Caco-2 (cell line): Measurements from ENCODE around the gene MLIP. TPM values are rescaled to one million over a fixed set of nuclear protein-coding genes. Genes with fewer than 3 reads are reported as not detected.

Experiments used
- Bru-seq: library from RNA; stranded (reverse); fragments of 400-500 nt; gene quantifications from one replicate; lab custom pipeline; 2021; lab: Mats Ljungman, UMichigan
- BruChase-seq, 2 experiments: library from RNA; stranded (reverse); fragments of 400-500 nt; gene quantifications; one replicate each; lab custom pipeline; 2021; lab: Mats Ljungman, UMichigan
- BruUV-seq: library from RNA; stranded (reverse); fragments of 400-500 nt; replicated peaks from 2 replicates; lab custom pipeline; 2021; lab: Mats Ljungman, UMichigan
- CTCF ChIA-PET: fragments of 300-600 bp; sonication (Branson Sonifier 250); formaldehyde crosslinking; loops from one replicate; lab custom pipeline; 2022; ENCODE audit warnings: antibody characterized with exemption; lab: Charles Lee
- POLR2A ChIA-PET: fragments of 300-600 bp; sonication (Branson Sonifier 250); formaldehyde crosslinking; loops from one replicate; lab custom pipeline; 2022; ENCODE audit warnings: antibody characterized with exemption; lab: Charles Lee
- DNase-seq, 2 experiments: peaks; one replicate each; pipeline versions ENCODE4 v3.0.0 to v3.0.0-alpha.2; 2020 to 2022
- H3K27me3 ChIP-seq: replicated peaks from 2 replicates; pipeline ENCODE4 v1.6.0; 2011; ENCODE audit warnings: low read length; ENCODE audit not compliant: control insufficient read depth, insufficient read depth
- H3K36me3 ChIP-seq: 2 replicates; pipeline ENCODE4 v1.5.1; 2011; ENCODE audit warnings: low read length; ENCODE audit not compliant: control insufficient read depth, insufficient read depth
- H3K4me1 ChIP-seq: fragments of 250-450 bp; sonication (Bioruptor Pico); 2 replicates; pipeline ENCODE4 v1.5.1; 2020; ENCODE audit warnings: mild to moderate bottlenecking
- H3K4me3 ChIP-seq: 2 replicates; pipeline ENCODE4 v1.5.1; 2011; ENCODE audit warnings: low read depth, mild to moderate bottlenecking, control low read depth, low read length
- H3K9me3 ChIP-seq: fragments of 250-450 bp; sonication (Bioruptor Pico); 2 replicates; pipeline ENCODE4 v1.5.1; 2020; ENCODE audit warnings: mild to moderate bottlenecking, moderate library complexity
- H3K27ac Mint-ChIP-seq: one replicate; pipeline ENCODE4 v1.8.0; 2022; ENCODE audit warnings: mixed read lengths; ENCODE audit not compliant: unreplicated experiment
- H3K27me3 Mint-ChIP-seq: one replicate; pipeline ENCODE4 v1.8.0; 2022; ENCODE audit warnings: mixed read lengths; ENCODE audit not compliant: insufficient read depth, unreplicated experiment
- H3K36me3 Mint-ChIP-seq: one replicate; pipeline ENCODE4 v1.8.0; 2022; ENCODE audit warnings: mild to moderate bottlenecking, mixed read lengths; ENCODE audit not compliant: insufficient read depth, unreplicated experiment
- H3K4me1 Mint-ChIP-seq: one replicate; pipeline ENCODE4 v1.8.0; 2022; ENCODE audit warnings: low read depth, mixed read lengths; ENCODE audit not compliant: unreplicated experiment
- H3K4me3 Mint-ChIP-seq: one replicate; pipeline ENCODE4 v1.8.0; 2022; ENCODE audit warnings: mild to moderate bottlenecking, moderate library complexity, mixed read lengths; ENCODE audit not compliant: unreplicated experiment
- H3K9me3 Mint-ChIP-seq: one replicate; pipeline ENCODE4 v1.8.0; 2022; ENCODE audit warnings: mixed read lengths; ENCODE audit not compliant: unreplicated experiment
- CTCF ChIP-seq, 2 experiments: fragments of 200-600 bp in 1 of 2; IDR thresholded peaks; 1 replicate in 1 of 2; 2 replicates in 1 of 2; pipeline versions ENCODE4 v1.5.1 to v1.8.0; 2011 to 2022; ENCODE audit warnings: antibody characterized with exemption in 1 of 2, control low read depth in 1 of 2, inconsistent platforms in 1 of 2, low read depth in 1 of 2, low read length in 1 of 2, mild to moderate bottlenecking in 1 of 2, moderate library complexity in 1 of 2; ENCODE audit not compliant: insufficient read depth in 1 of 2, severe bottlenecking in 1 of 2, unreplicated experiment in 1 of 2
- intact Hi-C: fragments of 100-400 bp; cut with micrococcal nuclease; formaldehyde crosslinking; loops from one replicate; pipeline ENCODE4 v1.10.0; 2022; ENCODE audit not compliant: unreplicated experiment
- long read RNA-seq: library from polyadenylated mRNA; stranded (forward); transcript quantifications from one replicate; pipeline ENCODE4 v2.0.0, GENCODE V29; 2022
- total RNA-seq: library from RNA; stranded (reverse); gene quantifications from 2 replicates; pipeline ENCODE4 v1.2.3, GENCODE V29; 2022

MLIP gene
- total RNA-seq (0.88 and 1.8 TPM in 2 replicates), Bru-seq, nascent RNA (percentile 16 among the genes with signal in this experiment), BruChase-seq, experiment 1, labeled RNA remaining after a 2-hour chase (percentile 30 among the genes with signal in this experiment), BruChase-seq, experiment 2, labeled RNA remaining after a 6-hour chase (percentile 32 among the genes with signal in this experiment)
- long read RNA-seq: 0 reads

- Histone ChIP-seq H3K4me3 (no peak within 1 kb of the TSS), H3K27me3 (no peaks in the 10 kb centered on the region), H3K4me1 (no peaks in the 10 kb centered on the region), H3K9me3 (no peaks in the 10 kb centered on the region), H3K36me3 (no peaks in the 10 kb centered on the region)
- CTCF ChIA-PET: no interaction called here
- no TSS peak for BruUV-seq
- H3K4me1 Mint-ChIP-seq: no peaks in the 10 kb centered on the region
- intact Hi-C loops: no loop called here
- H3K9me3 Mint-ChIP-seq: no peaks in the 10 kb centered on the region
- no peaks in the 10 kb centered on the region for H3K36me3 Mint-ChIP-seq
- TF ChIP-seq CTCF (IDR thresholded peaks at IDR 0.05; ENCODE audit: insufficient read depth in 1 of 2, low read depth in 1 of 2, low read length in 1 of 2, severe bottlenecking in 1 of 2, unreplicated experiment in 1 of 2): no peak
- POLR2A ChIA-PET: no interaction called here
- no peak within 1 kb of the TSS for H3K27ac Mint-ChIP-seq
- DNase-seq: no peak
- peaks cover 13% of the 10 kb centered on the region for H3K27me3 Mint-ChIP-seq
- no peak within 1 kb of the TSS for H3K4me3 Mint-ChIP-seq
These were observed at the start of gene MLIP for GRCh38 chr6:54111341-54112045. TSS of gene MLIP (plus strand) at chr6:54111443. CDS start at chr6:54111480, 37 bp downstream.

- no peaks in the 10 kb centered on the region for H3K9me3 ChIP-seq
- CTCF ChIA-PET: no interaction called here
- intact Hi-C loops: no loop called here
- Mint-ChIP-seq H3K27ac (no peak overlapping the region), H3K36me3 (no peaks in the 10 kb centered on the region), H3K9me3 (no peaks in the 10 kb centered on the region), H3K4me3 (no peak overlapping the region), H3K27me3 (peaks cover 9% of the 10 kb centered on the region), H3K4me1 (no peaks in the 10 kb centered on the region)
- 0 out of 2 replicates have a peak, but pooled peaks cover 2% of the 10 kb centered on the region for H3K27me3 ChIP-seq
- no peak for DNase-seq
- H3K4me3 ChIP-seq: no peak overlapping the region
- TF ChIP-seq CTCF (IDR thresholded peaks at IDR 0.05; ENCODE audit: insufficient read depth in 1 of 2, low read depth in 1 of 2, low read length in 1 of 2, severe bottlenecking in 1 of 2, unreplicated experiment in 1 of 2): no peak
- H3K4me1 ChIP-seq: no peaks in the 10 kb centered on the region
- no peaks in the 10 kb centered on the region for H3K36me3 ChIP-seq
- no TSS peak for BruUV-seq
- POLR2A ChIA-PET: no interaction called here
These were observed 48.1 kb upstream of the MLIP start for GRCh38 chr6:54063228-54063539.

- Mint-ChIP-seq H3K4me1 (no peaks in the 10 kb centered on the region), H3K27me3 (no peaks in the 10 kb centered on the region), H3K4me3 (no peak overlapping the region), H3K27ac (no peak overlapping the region), H3K36me3 (no peaks in the 10 kb centered on the region), H3K9me3 (no peaks in the 10 kb centered on the region)
- intact Hi-C loops: loop anchor here (2.0 kb wide), 1 partner anchor 82 kb away; no protein-coding TSS in a partner anchor
- POLR2A ChIA-PET: no interaction called here
- DNase-seq: no peak
- no peak for TF ChIP-seq CTCF (IDR thresholded peaks at IDR 0.05; ENCODE audit: insufficient read depth in 1 of 2, low read depth in 1 of 2, low read length in 1 of 2, severe bottlenecking in 1 of 2, unreplicated experiment in 1 of 2)
- H3K36me3 ChIP-seq: no peaks in the 10 kb centered on the region
- H3K4me3 ChIP-seq: no peak overlapping the region
- no peaks in the 10 kb centered on the region for H3K4me1 ChIP-seq
- CTCF ChIA-PET: interaction anchor here (1.5 kb wide), 1 partner anchor 83 kb away, joined by 8 read pairs; no protein-coding TSS in a partner anchor
- H3K27me3 ChIP-seq: 0 out of 2 replicates have a peak, but pooled peaks cover 2% of the 10 kb centered on the region
- no peaks in the 10 kb centered on the region for H3K9me3 ChIP-seq
- no TSS peak for BruUV-seq
These were observed 42.5 kb upstream of the MLIP start for GRCh38 chr6:54068694-54069093.
